RWPE1 (cell line): ENCODE measurements around the gene PEAR1.

Experiments
- CTCF ChIA-PET: fragments of 350-600 bp; sonication (Branson Sonifier 250); formaldehyde crosslinking; extraction: SDS; loops from one replicate; lab custom pipeline; 2021; lab: Yijun Ruan, JAX
- POLR2A ChIA-PET: fragments of 400-600 bp; formaldehyde crosslinking; extraction: SDS; loops from one replicate; lab custom pipeline; 2020; ENCODE audit warnings: antibody characterized with exemption; ENCODE audit not compliant: low non-redundant PET; lab: Yijun Ruan, JAX
- DNase-seq: peaks from one replicate; pipeline ENCODE4 v3.0.0; 2012; ENCODE audit warnings: low spot score
- H3K27ac ChIP-seq: fragments of 450-650 bp; 2 replicates; pipeline ENCODE4 v1.5.1; 2017
- TF ChIP-seq, protein P1 (sequence below): fragments of 450-650 bp; conservative IDR thresholded peaks from 2 replicates; pipeline ENCODE4 v1.5.1; 2017; ENCODE audit warnings: low read depth, mild to moderate bottlenecking

PEAR1 gene

DNA sequence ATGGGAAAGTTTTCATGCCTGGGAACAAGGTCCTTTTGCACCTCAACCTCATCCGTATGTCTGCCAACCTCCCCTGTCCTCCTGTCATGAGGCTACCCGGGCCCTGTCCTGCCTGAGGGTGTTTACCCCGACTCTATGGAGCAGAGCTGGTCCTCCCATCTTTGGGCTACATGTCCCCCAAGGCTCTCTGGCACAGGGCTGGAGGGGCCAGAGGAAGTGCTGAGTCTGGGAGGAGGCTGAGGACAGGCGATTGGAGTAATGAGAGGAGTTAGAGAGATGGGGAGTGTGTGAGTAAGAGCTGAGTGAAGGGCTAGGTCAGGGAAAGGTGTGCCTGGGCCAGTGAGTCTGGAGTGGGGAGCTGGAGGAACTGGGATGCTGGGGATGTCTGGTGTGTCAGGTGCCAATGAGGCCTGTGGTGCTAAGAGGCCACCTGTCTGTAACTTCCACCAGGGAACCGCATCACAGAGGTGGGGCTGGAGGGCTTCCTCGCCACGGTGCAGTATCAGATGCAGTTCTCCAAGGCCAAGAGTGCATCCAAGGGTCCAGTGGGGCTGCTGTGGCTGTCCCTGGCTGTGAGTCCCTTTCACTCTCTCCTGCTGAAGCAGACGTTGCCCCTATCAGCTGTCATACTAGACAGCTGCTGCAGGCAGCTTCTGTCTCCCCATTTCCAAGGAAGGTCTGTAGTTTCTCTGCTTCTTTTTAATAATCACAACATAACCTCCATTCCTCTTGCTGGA is 38.6 kb downstream of the PEAR1 start:
- TF ChIP-seq, protein P1, sequence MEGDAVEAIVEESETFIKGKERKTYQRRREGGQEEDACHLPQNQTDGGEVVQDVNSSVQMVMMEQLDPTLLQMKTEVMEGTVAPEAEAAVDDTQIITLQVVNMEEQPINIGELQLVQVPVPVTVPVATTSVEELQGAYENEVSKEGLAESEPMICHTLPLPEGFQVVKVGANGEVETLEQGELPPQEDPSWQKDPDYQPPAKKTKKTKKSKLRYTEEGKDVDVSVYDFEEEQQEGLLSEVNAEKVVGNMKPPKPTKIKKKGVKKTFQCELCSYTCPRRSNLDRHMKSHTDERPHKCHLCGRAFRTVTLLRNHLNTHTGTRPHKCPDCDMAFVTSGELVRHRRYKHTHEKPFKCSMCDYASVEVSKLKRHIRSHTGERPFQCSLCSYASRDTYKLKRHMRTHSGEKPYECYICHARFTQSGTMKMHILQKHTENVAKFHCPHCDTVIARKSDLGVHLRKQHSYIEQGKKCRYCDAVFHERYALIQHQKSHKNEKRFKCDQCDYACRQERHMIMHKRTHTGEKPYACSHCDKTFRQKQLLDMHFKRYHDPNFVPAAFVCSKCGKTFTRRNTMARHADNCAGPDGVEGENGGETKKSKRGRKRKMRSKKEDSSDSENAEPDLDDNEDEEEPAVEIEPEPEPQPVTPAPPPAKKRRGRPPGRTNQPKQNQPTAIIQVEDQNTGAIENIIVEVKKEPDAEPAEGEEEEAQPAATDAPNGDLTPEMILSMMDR: no peak
- H3K27ac ChIP-seq: no peak overlapping the region
- ChIA-PET POLR2A (no interaction called here), CTCF (interaction anchor here (0.6 to 0.9 kb wide), 2 partner anchors 18 to 27 kb away, joined by 3 read pairs; no protein-coding TSS in a partner anchor)
- DNase-seq: no peak

DNA sequence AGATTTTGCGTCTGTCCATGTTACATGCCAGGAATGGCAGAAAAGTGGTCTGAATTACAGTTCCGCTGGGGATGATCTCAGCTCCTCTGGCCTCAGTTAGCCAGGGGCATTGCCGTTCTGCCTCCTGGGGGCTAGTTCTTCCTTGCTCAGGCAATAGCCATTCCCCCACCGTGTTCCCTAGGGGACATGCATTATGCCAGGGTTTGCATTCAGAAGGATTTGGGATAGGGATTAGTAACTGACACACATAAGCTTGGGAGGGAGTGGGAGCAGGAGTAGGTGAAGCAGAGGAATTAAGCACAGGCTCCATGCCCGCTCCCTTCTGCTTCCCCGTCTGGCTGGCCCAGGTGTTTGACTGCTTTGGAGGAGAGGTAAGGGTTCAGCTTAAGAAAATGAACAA is 39.6 kb downstream of the PEAR1 start:
- POLR2A ChIA-PET: no interaction called here

DNA sequence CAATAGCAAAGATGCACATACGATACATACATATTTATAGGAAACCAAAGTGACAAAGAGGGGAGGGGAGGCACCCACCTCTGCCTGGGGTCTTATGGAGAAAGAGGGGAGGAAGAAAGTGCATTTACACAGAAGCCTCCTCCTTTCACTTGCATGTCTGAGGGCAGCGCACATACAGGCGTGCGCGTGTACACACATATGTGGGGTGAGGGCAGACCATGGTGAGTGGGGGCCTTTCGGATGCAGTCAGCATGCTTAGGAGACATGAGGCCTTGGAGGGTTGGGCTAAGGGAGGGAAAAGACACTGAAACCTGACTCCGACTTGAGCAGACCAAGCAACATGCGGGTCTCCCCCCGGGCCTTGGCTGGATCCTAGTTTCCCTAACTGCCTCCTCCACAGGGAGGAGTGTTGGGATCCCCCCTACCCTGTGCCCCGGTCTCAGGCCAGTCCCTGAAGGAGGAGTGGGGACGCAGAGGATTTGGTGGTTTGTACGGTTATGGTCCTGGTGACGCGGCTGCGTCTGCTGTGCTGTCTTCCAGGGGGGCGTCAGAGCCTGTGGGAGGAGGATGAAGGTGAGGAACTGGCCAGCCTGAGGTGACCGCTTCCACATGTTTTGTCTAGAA is 42.1 kb downstream of the PEAR1 start:
- DNase-seq: no peak
- TF ChIP-seq, protein P1: no peak
- POLR2A ChIA-PET: no interaction called here
- H3K27ac ChIP-seq: no peak overlapping the region
- CTCF ChIA-PET: interaction anchor here (1.7 kb wide), 1 partner anchor 8 kb away, joined by 9 read pairs; no protein-coding TSS in a partner anchor

More for the DNA sequence above, 39.6 kb downstream of the PEAR1 start:
- H3K27ac ChIP-seq: no peak overlapping the region
- TF ChIP-seq, protein P1: no peak
- CTCF ChIA-PET: no interaction called here
- no peak for DNase-seq

DNA sequence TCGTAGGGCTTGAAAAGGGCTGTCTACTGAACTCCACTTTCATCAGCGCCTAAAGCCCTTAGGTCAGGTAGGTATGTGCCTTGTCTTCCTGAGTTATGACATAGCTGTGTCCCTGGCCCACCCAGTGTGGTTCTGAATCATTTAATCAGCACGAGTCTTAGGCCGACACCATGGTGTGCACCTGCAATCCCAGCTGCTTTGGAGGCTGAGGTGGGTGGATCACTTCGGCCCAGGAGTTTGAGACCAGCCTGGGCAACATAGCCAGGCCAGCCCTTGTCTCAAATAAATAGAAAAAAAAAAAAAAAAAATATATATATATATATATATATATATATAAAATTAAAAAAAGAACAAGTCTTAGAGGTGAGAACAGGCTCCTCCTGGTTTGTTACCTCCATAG is 42.7 kb downstream of the PEAR1 start:
- ChIA-PET POLR2A (no interaction called here), CTCF (interaction anchor here (0.6 to 1.7 kb wide), 4 partner anchors 9 to 123 kb away, joined by 3 to 9 read pairs (median 4); no protein-coding TSS in a partner anchor)
- TF ChIP-seq, protein P1: no peak
- H3K27ac ChIP-seq: no peak overlapping the region
- DNase-seq: no peak

DNA sequence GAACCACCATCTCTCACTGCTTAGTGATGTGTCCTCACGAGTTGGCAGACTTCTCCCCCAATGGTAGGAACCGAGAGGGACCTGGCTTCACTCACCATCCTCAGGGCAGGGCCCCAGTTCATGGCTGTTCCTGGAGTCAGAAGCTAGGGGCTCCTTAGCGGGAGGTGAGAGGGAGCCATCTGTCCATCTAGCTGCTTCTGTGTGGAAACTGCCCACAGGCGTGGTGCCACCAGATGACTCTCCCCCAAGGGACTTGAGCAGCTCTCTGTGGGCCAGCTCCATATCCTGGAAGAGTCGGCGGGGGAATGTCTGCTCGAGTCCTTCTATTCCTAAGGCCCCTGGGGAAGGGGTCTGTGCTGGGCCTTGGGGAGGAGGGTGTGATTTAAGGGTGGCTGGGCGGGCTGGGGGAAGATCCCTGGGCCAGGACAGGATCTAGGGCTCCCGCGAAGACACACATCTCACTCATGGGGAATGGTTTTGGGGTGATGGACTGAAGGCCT is 43.3 kb downstream of the PEAR1 start:
- ChIA-PET POLR2A (no interaction called here), CTCF (interaction anchor here (0.6 to 1.7 kb wide), 4 partner anchors 9 to 124 kb away, joined by 3 to 9 read pairs (median 4); no protein-coding TSS in a partner anchor)
- no peak for DNase-seq
- H3K27ac ChIP-seq: no peak overlapping the region
- TF ChIP-seq, protein P1: no peak

DNA sequence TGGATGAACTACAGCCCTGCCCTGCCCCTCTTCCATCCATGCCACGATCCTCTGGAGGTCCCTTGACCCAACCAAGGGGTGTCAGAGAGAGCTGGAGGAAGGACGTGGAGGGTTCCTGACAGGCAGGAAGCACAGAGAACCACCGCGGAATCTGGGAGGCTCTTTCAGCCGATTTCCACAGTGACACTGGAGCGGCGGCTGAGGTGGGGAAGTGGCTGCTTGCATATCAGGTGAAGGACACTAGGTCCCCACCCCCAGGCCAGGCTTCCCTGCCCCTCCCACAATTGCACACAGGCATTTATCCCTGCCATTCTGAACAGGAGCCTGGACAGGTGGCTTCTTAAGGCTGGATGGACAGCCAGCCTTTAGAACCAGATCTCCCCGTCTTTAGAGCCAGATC is 44.4 kb downstream of the PEAR1 start:
- ChIA-PET CTCF (interaction anchor here (0.7 kb wide), 2 partner anchors 99 to 568 kb away, joined by 3 read pairs; no protein-coding TSS in a partner anchor), POLR2A (no interaction called here)
- H3K27ac ChIP-seq: no peak overlapping the region
- DNase-seq: no peak
- TF ChIP-seq, protein P1: no peak
